ENCODE data around the gene PLOD1. TPM values are rescaled to one million over a fixed set of nuclear protein-coding genes. Genes with fewer than 3 reads are reported as not detected.

Gene PLOD1
- total RNA-seq, 1 experiment from 2014 or later: 156 TPM

DNA sequence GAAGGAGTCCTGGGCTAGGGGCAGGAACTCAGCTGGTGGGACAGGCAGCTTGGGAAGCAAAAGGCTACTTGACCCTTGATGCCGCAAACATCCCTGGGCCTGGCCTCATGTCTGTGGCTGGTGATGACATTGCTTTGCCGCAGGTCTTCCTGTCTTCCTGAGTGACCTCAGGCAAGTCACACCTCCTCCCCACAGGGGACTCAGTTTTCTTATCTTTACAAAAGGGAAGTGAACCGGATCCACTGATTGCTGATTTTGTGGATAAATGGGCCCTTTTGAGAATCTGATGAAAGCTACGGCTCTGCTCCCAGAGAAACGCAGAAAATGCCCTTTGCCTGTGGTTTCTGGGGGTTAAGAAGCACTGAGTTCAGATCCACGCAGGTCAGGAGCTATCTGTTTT is 20.7 kb downstream of the PLOD1 start:
- Histone ChIP-seq H3K4me3 (ENCODE audit: low read depth in 2 of 2, low read length in 2 of 2) (no peak overlapping the region), H3K27me3 (ENCODE audit: control insufficient read depth, insufficient read depth, low read length) (no peaks in the 10 kb centered on the region), H3K4me1 (ENCODE audit: control insufficient read depth, insufficient read depth, low read length) (no peaks in the 10 kb centered on the region), H3K36me3 (ENCODE audit: control insufficient read depth, insufficient read depth, low read length) (peaks cover 3% of the 10 kb centered on the region; the same call in 1 of the 2 replicates), H3K27ac (ENCODE audit: low read length) (no peak overlapping the region), H3K9me3 (ENCODE audit: control insufficient read depth, insufficient read depth, low read depth, low read length) (no peaks in the 10 kb centered on the region)
- CTCF ChIA-PET: no interaction called here
- in situ Hi-C loops (cut with HindIII; ENCODE audit: low pct_unique_long_range_greater_than_20kb, low sequenced_read_pairs) (no loop called here), intact Hi-C loops (cut with micrococcal nuclease; ENCODE audit: unreplicated experiment) (no loop called here)
- TF ChIP-seq, protein P1, sequence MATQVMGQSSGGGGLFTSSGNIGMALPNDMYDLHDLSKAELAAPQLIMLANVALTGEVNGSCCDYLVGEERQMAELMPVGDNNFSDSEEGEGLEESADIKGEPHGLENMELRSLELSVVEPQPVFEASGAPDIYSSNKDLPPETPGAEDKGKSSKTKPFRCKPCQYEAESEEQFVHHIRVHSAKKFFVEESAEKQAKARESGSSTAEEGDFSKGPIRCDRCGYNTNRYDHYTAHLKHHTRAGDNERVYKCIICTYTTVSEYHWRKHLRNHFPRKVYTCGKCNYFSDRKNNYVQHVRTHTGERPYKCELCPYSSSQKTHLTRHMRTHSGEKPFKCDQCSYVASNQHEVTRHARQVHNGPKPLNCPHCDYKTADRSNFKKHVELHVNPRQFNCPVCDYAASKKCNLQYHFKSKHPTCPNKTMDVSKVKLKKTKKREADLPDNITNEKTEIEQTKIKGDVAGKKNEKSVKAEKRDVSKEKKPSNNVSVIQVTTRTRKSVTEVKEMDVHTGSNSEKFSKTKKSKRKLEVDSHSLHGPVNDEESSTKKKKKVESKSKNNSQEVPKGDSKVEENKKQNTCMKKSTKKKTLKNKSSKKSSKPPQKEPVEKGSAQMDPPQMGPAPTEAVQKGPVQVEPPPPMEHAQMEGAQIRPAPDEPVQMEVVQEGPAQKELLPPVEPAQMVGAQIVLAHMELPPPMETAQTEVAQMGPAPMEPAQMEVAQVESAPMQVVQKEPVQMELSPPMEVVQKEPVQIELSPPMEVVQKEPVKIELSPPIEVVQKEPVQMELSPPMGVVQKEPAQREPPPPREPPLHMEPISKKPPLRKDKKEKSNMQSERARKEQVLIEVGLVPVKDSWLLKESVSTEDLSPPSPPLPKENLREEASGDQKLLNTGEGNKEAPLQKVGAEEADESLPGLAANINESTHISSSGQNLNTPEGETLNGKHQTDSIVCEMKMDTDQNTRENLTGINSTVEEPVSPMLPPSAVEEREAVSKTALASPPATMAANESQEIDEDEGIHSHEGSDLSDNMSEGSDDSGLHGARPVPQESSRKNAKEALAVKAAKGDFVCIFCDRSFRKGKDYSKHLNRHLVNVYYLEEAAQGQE (IDR thresholded peaks at IDR 0.05; ENCODE audit: insufficient read depth in 1 of 2, low read depth in 2 of 2, low read length in 1 of 2): no peak
- TF ChIP-seq TCF7L2 (IDR thresholded peaks at IDR 0.05; ENCODE audit: low read depth, low read length) (no peak), POLR2AphosphoS5 (IDR thresholded peaks at IDR 0.05; ENCODE audit: low read depth, low read length) (no peak), SIN3A (IDR thresholded peaks at IDR 0.05; ENCODE audit: borderline replicate concordance, insufficient read depth, low read depth, low read length) (no peak)
- TF ChIP-seq, protein P2, sequence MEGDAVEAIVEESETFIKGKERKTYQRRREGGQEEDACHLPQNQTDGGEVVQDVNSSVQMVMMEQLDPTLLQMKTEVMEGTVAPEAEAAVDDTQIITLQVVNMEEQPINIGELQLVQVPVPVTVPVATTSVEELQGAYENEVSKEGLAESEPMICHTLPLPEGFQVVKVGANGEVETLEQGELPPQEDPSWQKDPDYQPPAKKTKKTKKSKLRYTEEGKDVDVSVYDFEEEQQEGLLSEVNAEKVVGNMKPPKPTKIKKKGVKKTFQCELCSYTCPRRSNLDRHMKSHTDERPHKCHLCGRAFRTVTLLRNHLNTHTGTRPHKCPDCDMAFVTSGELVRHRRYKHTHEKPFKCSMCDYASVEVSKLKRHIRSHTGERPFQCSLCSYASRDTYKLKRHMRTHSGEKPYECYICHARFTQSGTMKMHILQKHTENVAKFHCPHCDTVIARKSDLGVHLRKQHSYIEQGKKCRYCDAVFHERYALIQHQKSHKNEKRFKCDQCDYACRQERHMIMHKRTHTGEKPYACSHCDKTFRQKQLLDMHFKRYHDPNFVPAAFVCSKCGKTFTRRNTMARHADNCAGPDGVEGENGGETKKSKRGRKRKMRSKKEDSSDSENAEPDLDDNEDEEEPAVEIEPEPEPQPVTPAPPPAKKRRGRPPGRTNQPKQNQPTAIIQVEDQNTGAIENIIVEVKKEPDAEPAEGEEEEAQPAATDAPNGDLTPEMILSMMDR (IDR thresholded peaks at IDR 0.05): no peak
- DNase-seq (ENCODE audit: low read depth, low spot score): no peak
- no peak for ATAC-seq
- POLR2A ChIA-PET: no interaction called here
- no TSS peak for BruUV-seq (replicated peaks)

DNA sequence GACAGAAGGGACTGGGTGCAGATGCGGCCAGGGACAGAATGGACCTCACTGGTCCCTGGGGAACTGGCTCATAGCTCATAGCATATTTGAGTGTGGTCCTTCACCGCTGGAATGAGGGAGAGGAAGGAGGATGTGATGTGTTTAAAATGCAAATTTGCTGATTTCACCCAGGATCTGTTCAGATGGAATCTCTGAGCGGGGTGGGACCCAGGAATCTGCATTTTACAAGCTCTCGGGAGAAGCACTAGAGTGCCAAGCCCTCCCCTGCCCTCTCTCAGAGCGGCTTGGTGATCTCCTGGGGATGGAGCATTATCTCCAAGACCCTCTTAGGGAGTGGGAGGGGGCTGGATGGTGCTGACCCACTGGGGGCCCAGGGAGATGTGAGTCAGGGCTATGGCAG is 22.9 kb downstream of the PLOD1 start:
- no TSS peak for BruUV-seq (replicated peaks)

More for the DNA sequence above, 22.9 kb downstream of the PLOD1 start:
- DNase-seq (ENCODE audit: low read depth, low spot score) (no peak), ATAC-seq (no peak)
- intact Hi-C loops (cut with micrococcal nuclease; ENCODE audit: unreplicated experiment): no loop called here
- Histone ChIP-seq H3K4me3 (ENCODE audit: low read depth in 2 of 2, low read length in 2 of 2) (no peak overlapping the region), H3K27ac (ENCODE audit: low read length) (no peak overlapping the region), H3K9me3 (ENCODE audit: control insufficient read depth, insufficient read depth, low read depth, low read length) (no peaks in the 10 kb centered on the region), H3K36me3 (ENCODE audit: control insufficient read depth, insufficient read depth, low read length) (peaks cover 5% of the 10 kb centered on the region; the same call in 1 of the 2 replicates), H3K27me3 (ENCODE audit: control insufficient read depth, insufficient read depth, low read length) (no peaks in the 10 kb centered on the region), H3K4me1 (ENCODE audit: control insufficient read depth, insufficient read depth, low read length) (no peaks in the 10 kb centered on the region)
- TF ChIP-seq SIN3A (IDR thresholded peaks at IDR 0.05; ENCODE audit: borderline replicate concordance, insufficient read depth, low read depth, low read length) (no peak), TCF7L2 (IDR thresholded peaks at IDR 0.05; ENCODE audit: low read depth, low read length) (no peak), POLR2AphosphoS5 (IDR thresholded peaks at IDR 0.05; ENCODE audit: low read depth, low read length) (no peak)
- TF ChIP-seq, protein P1 (IDR thresholded peaks at IDR 0.05; ENCODE audit: insufficient read depth in 1 of 2, low read depth in 2 of 2, low read length in 1 of 2): no peak
- TF ChIP-seq, protein P2 (IDR thresholded peaks at IDR 0.05): no peak
- in situ Hi-C loops (cut with HindIII; ENCODE audit: low pct_unique_long_range_greater_than_20kb, low sequenced_read_pairs): no loop called here
- ChIA-PET CTCF (no interaction called here), POLR2A (no interaction called here)

All from Panc1 (cell line).